Mesenchymal stem cell (in vitro differentiated cells and primary cell): ENCODE data around the gene TNPO1. TPM values are rescaled to one million over a fixed set of nuclear protein-coding genes. Genes with fewer than 3 reads are reported as not detected.

Experiments
- DNase-seq: peaks from one replicate; pipeline ENCODE4 v3.0.0-alpha.2; 2013
- H2AFZ ChIP-seq: one replicate; pipeline ENCODE4 v1.6.1; 2013; ENCODE audit warnings: low read depth, mild to moderate bottlenecking, control low read depth, inconsistent platforms, low read length, moderate library complexity
- H2AK5ac ChIP-seq: 2 replicates; pipeline ENCODE4 v1.6.1; 2013; ENCODE audit warnings: low read length, moderate library complexity, mild to moderate bottlenecking, inconsistent platforms; ENCODE audit not compliant: severe bottlenecking
- H2BK120ac ChIP-seq: one replicate; pipeline ENCODE4 v1.6.1; 2013; ENCODE audit warnings: low read depth, mild to moderate bottlenecking, inconsistent platforms, low read length, moderate library complexity
- H2BK12ac ChIP-seq, 2 experiments: one replicate each; pipeline ENCODE4 v1.6.1; 2013; ENCODE audit warnings: inconsistent platforms in 2 of 2, low read length in 2 of 2, mild to moderate bottlenecking in 2 of 2, moderate library complexity in 2 of 2, control low read depth in 1 of 2
- H2BK15ac ChIP-seq: one replicate; pipeline ENCODE4 v1.6.1; 2013; ENCODE audit warnings: mild to moderate bottlenecking, low read depth, inconsistent platforms; ENCODE audit not compliant: poor library complexity, severe bottlenecking
- H2BK5ac ChIP-seq: 2 replicates; pipeline ENCODE4 v1.6.1; 2013; ENCODE audit warnings: low read depth, mild to moderate bottlenecking, low read length, control low read depth, inconsistent platforms; ENCODE audit not compliant: poor library complexity, severe bottlenecking
- H3K14ac ChIP-seq, 2 experiments: one replicate each; pipeline ENCODE4 v1.6.1; 2013; ENCODE audit warnings: inconsistent platforms in 2 of 2, low read length in 2 of 2, control low read depth in 1 of 2, mild to moderate bottlenecking in 1 of 2, moderate library complexity in 1 of 2
- H3K18ac ChIP-seq, 2 experiments: one replicate each; pipeline ENCODE4 v1.6.1; 2013; ENCODE audit warnings: inconsistent platforms in 2 of 2, low read length in 2 of 2, control low read depth in 1 of 2, low read depth in 1 of 2, mild to moderate bottlenecking in 1 of 2
- H3K23ac ChIP-seq, 2 experiments: one replicate each; pipeline ENCODE4 v1.6.1; 2013; ENCODE audit warnings: inconsistent platforms in 2 of 2, low read length in 2 of 2, mild to moderate bottlenecking in 2 of 2, moderate library complexity in 2 of 2, control low read depth in 1 of 2
- H3K27ac ChIP-seq: 2 replicates; pipeline ENCODE4 v1.5.1; 2013; ENCODE audit warnings: mild to moderate bottlenecking, moderate library complexity, low read length, control low read depth, inconsistent platforms; ENCODE audit not compliant: poor library complexity, severe bottlenecking
- H3K27me3 ChIP-seq, 2 experiments: 2 replicates each; pipeline versions ENCODE4 v1.6.1 to v1.7.0; 2013; ENCODE audit warnings: low read length in 2 of 2, mild to moderate bottlenecking in 2 of 2, moderate library complexity in 2 of 2, control low read depth in 1 of 2, inconsistent platforms in 1 of 2; ENCODE audit not compliant: control insufficient read depth in 1 of 2, insufficient read depth in 1 of 2
- H3K36me3 ChIP-seq, 2 experiments: 2 replicates each; pipeline versions ENCODE4 v1.6.1 to v1.7.0; 2013; ENCODE audit warnings: low read length in 2 of 2, control low read depth in 1 of 2, inconsistent platforms in 1 of 2, low read depth in 1 of 2, mild to moderate bottlenecking in 1 of 2; ENCODE audit not compliant: insufficient read depth in 2 of 2, control insufficient read depth in 1 of 2
- H3K4ac ChIP-seq, 2 experiments: one replicate each; pipeline ENCODE4 v1.6.1; 2013; ENCODE audit warnings: inconsistent platforms in 2 of 2, low read length in 2 of 2, mild to moderate bottlenecking in 2 of 2, moderate library complexity in 2 of 2, control low read depth in 1 of 2, low read depth in 1 of 2
- H3K4me1 ChIP-seq: 2 replicates; pipeline ENCODE4 v1.6.1; 2013; ENCODE audit warnings: low read depth, low read length, control low read depth; ENCODE audit not compliant: control insufficient read depth, insufficient read depth
- H3K4me2 ChIP-seq: 2 replicates; pipeline ENCODE4 v1.6.1; 2013; ENCODE audit warnings: low read length, mild to moderate bottlenecking, inconsistent platforms; ENCODE audit not compliant: poor library complexity, severe bottlenecking
- H3K4me3 ChIP-seq, 2 experiments: 2 replicates each; pipeline versions ENCODE4 v1.5.1 to v1.7.0; 2013; ENCODE audit warnings: low read length in 2 of 2, mild to moderate bottlenecking in 2 of 2, control low read depth in 1 of 2, low read depth in 1 of 2; ENCODE audit not compliant: insufficient read depth in 1 of 2
- H3K79me1 ChIP-seq: replicated peaks from 2 replicates; pipeline ENCODE4 v1.6.1; 2013; ENCODE audit warnings: mild to moderate bottlenecking, control low read depth, low read length, inconsistent platforms; ENCODE audit not compliant: poor library complexity, severe bottlenecking
- H3K9ac ChIP-seq: 2 replicates; pipeline ENCODE4 v1.7.0; 2013; ENCODE audit warnings: mild to moderate bottlenecking, low read length, moderate library complexity
- H3K9me3 ChIP-seq: 2 replicates; pipeline ENCODE4 v1.7.0; 2013; ENCODE audit warnings: mild to moderate bottlenecking, low read length; ENCODE audit not compliant: control insufficient read depth
- H4K8ac ChIP-seq: one replicate; pipeline ENCODE4 v1.6.1; 2013; ENCODE audit warnings: inconsistent platforms, mild to moderate bottlenecking, low read length, moderate library complexity
- H4K91ac ChIP-seq: one replicate; pipeline ENCODE4 v1.6.1; 2013; ENCODE audit warnings: mild to moderate bottlenecking, low read length, inconsistent platforms
- WGBS: methylation state at CpG from one replicate; pipeline ENCODE4 v1.1.7; 2013; ENCODE audit warnings: mixed read lengths; 5-methylcytosine and 5-hydroxymethylcytosine counted together
- small RNA-seq: library from polyadenylated mRNA; stranded (forward); fragments of <200 nt; extraction: miRNeasy Mini kit (QIAGEN cat#:217004); gene quantifications from one replicate; pipeline ENCODE3, GENCODE V24; 2013; ENCODE audit warnings: low read depth

Gene TNPO1

GRCh38 chr5:72956324-72957140 lies 140.1 kb downstream of the TNPO1 start:
- Histone ChIP-seq H3K27me3 (no peaks in the 10 kb centered on the region), H2BK120ac (peak overlapping the region; percentile 92), H3K4ac (peak overlapping the region in 1 of 2 experiments; percentile 93), H2BK5ac (peak overlapping the region; percentile 93), H3K79me1 (peaks cover 2% of the 10 kb centered on the region), H3K18ac (peak overlapping the region; percentile 92 to 97), H3K4me3 (peak overlapping the region; percentile 92 to 94), H2BK15ac (peak overlapping the region; percentile 73), H3K9ac (peak overlapping the region; percentile 97), H3K36me3 (peaks cover 3 to 5% of the 10 kb centered on the region in 2 experiments), H4K8ac (peak overlapping the region; percentile 87), H3K4me2 (peak overlapping the region; percentile 63), H4K91ac (peak overlapping the region; percentile 39), H2AFZ (peak overlapping the region; percentile 92), H2AK5ac (no peak overlapping the region), H2BK12ac (peak overlapping the region in 1 of 2 experiments; percentile 52), H3K9me3 (no peaks in the 10 kb centered on the region), H3K27ac (peak overlapping the region; percentile 96), H3K4me1 (peaks cover 11% of the 10 kb centered on the region), H3K14ac (peak overlapping the region in 1 of 2 experiments; percentile 95), H3K23ac (peak overlapping the region in 1 of 2 experiments; percentile 88)
- peak; percentile 65 for DNase-seq
- under 1% methylated on average over 35 of the region's 51 CpGs for WGBS

- Histone ChIP-seq H3K27ac (peak overlapping the region; percentile 45), H3K4me3 (peak overlapping the region in 1 of 2 experiments; percentile 92), H2BK120ac (no peak overlapping the region), H3K14ac (no peak overlapping the region), H3K27me3 (no peaks in the 10 kb centered on the region), H2BK5ac (peak overlapping the region; percentile 44), H3K18ac (no peak overlapping the region), H3K4me2 (peak overlapping the region; percentile 77), H2BK12ac (no peak overlapping the region), H3K4me1 (peaks cover 9% of the 10 kb centered on the region), H3K4ac (no peak overlapping the region), H3K36me3 (peaks cover 3 to 5% of the 10 kb centered on the region in 2 experiments), H3K9me3 (no peaks in the 10 kb centered on the region), H3K9ac (peak overlapping the region; percentile 97), H2AFZ (no peak overlapping the region), H3K23ac (no peak overlapping the region), H2BK15ac (no peak overlapping the region), H4K91ac (no peak overlapping the region), H3K79me1 (peaks cover 2% of the 10 kb centered on the region), H2AK5ac (no peak overlapping the region), H4K8ac (no peak overlapping the region)
- no peak for DNase-seq
- 86% methylated on average over 1 of the region's 1 CpG for WGBS
Observed at GRCh38 chr5:72957337-72957736, 140.9 kb downstream of the TNPO1 start.

- H2AFZ ChIP-seq, result no peak overlapping the region
- peaks cover 3 to 5% of the 10 kb centered on the region in 2 experiments for H3K36me3 ChIP-seq
- H3K14ac ChIP-seq, result no peak overlapping the region
- H3K23ac ChIP-seq, result no peak overlapping the region
- no peaks in the 10 kb centered on the region for H3K9me3 ChIP-seq
- H2AK5ac ChIP-seq, result no peak overlapping the region
- peaks cover 5% of the 10 kb centered on the region for H3K4me1 ChIP-seq
- H3K9ac ChIP-seq, result no peak overlapping the region
- no CpG with 5 or more reads among the region's 1 CpG for WGBS
- no peak for DNase-seq
- H3K4me2 ChIP-seq, result no peak overlapping the region
- no peak overlapping the region for H2BK120ac ChIP-seq
- no peak overlapping the region for H4K8ac ChIP-seq
- H2BK5ac ChIP-seq, result no peak overlapping the region
- H3K27me3 ChIP-seq, result no peaks in the 10 kb centered on the region
- no peak overlapping the region for H2BK12ac ChIP-seq
- H3K4ac ChIP-seq, result no peak overlapping the region
- H3K4me3 ChIP-seq, result no peak overlapping the region
- H2BK15ac ChIP-seq, result no peak overlapping the region
- H3K18ac ChIP-seq, result no peak overlapping the region
- peaks cover 4% of the 10 kb centered on the region for H3K79me1 ChIP-seq
- H3K27ac ChIP-seq, result no peak overlapping the region
- H4K91ac ChIP-seq, result no peak overlapping the region
Observed at GRCh38 chr5:72959257-72959656, 142.8 kb downstream of the TNPO1 start.

Small RNA genes lying within 50 kb of the gene (small RNA-seq; reads per million reads assigned to genes)
- gene MIR4804 (1.4 reads per million), gene RF00019 (not detected)
